ENCODE data around the gene RNF141. TPM values are rescaled to one million over a fixed set of nuclear protein-coding genes. Genes with fewer than 3 reads are reported as not detected.

Gene RNF141
- total RNA-seq, 2 experiments from 2014 or later, result 19.4 to 20.8 TPM

- ChIA-PET CTCF (interaction anchor here (1.4 kb wide), 1 partner anchor 38 kb away, joined by 5 read pairs; the partner anchor contains the start of gene RNF141), POLR2A (no interaction called here)
- Mint-ChIP-seq H3K4me1 (ENCODE audit: low read depth) (no peaks in the 10 kb centered on the region), H3K27ac (no peak overlapping the region), H3K27me3 (no peaks in the 10 kb centered on the region), H3K9me3 (no peaks in the 10 kb centered on the region), H3K36me3 (ENCODE audit: low read depth) (peaks cover 28% of the 10 kb centered on the region), H3K4me3 (no peak overlapping the region)
- intact Hi-C loops (cut with micrococcal nuclease), result no loop called here
- no peak for TF ChIP-seq CTCF (IDR thresholded peaks at IDR 0.05)
- DNase-seq (no peak), ATAC-seq (no peak)
These were observed 38.2 kb downstream of the RNF141 start for GRCh38 chr11:10502770-10503169.

DNA sequence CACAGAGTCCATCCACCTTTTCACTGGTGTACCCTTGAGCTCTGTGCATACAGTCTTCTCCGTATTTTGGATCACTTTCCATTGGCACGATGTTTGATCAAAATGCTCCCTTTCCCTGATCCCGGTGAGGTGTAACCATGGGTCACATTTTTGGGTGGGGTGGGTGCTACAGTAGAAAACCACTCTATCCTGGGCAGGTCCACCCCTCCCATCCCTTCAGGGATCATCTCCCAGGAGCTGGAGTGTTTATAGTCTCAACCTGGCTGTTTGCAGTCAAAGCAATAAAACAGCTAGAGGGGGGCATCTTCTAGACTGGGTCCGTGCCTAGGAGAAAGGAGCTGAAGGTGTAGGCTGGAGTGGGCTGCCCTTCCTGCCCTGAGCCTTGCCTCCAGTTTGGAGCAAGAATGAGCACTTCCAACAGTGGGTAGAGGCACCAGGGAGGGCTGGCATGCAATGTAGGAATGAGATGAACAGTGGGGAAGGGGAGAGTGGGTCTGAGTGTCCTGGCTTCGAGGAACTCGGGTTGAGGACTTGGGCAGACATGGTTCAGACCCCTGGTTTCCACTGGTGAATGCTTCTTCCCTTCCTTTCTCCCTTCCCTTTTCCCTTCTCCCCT lies 38.8 kb downstream of the RNF141 start:
- no peaks in the 10 kb centered on the region for H3K4me1 Mint-ChIP-seq (ENCODE audit: low read depth)
- CTCF ChIA-PET, result interaction anchor here (0.7 to 1.4 kb wide), 2 partner anchors 10 to 39 kb away, joined by 3 to 5 read pairs; partner anchors contain the start of gene RNF141

GRCh38 chr11:10500757-10501684 lies 40.0 kb downstream of the RNF141 start:
- intact Hi-C loops (cut with micrococcal nuclease), result no loop called here
- ATAC-seq (no peak), DNase-seq (no peak)
- POLR2A ChIA-PET, result interaction anchor here (0.6 kb wide), 1 partner anchor 30 kb away, joined by 3 read pairs; no protein-coding TSS in a partner anchor
- Mint-ChIP-seq H3K27ac (no peak overlapping the region), H3K4me1 (ENCODE audit: low read depth) (no peaks in the 10 kb centered on the region), H3K9me3 (no peaks in the 10 kb centered on the region), H3K4me3 (no peak overlapping the region), H3K27me3 (no peaks in the 10 kb centered on the region), H3K36me3 (ENCODE audit: low read depth) (peaks cover 35% of the 10 kb centered on the region)
- no peak for TF ChIP-seq CTCF (IDR thresholded peaks at IDR 0.05)
- CTCF ChIA-PET, result no interaction called here

More for the DNA sequence above, 38.8 kb downstream of the RNF141 start:
- POLR2A ChIA-PET, result no interaction called here
- Mint-ChIP-seq H3K4me3 (no peak overlapping the region), H3K36me3 (ENCODE audit: low read depth) (peaks cover 28% of the 10 kb centered on the region), H3K9me3 (no peaks in the 10 kb centered on the region), H3K27ac (no peak overlapping the region), H3K27me3 (no peaks in the 10 kb centered on the region)
- intact Hi-C loops (cut with micrococcal nuclease), result no loop called here
- ATAC-seq (no peak), DNase-seq (no peak)
- TF ChIP-seq CTCF (IDR thresholded peaks at IDR 0.05), result no peak

- no peak for ATAC-seq
- no peak overlapping the region for H3K4me3 Mint-ChIP-seq
- no peak overlapping the region for H3K27ac Mint-ChIP-seq
- intact Hi-C loops (cut with micrococcal nuclease), result no loop called here
- POLR2A ChIA-PET, result no interaction called here
- no peak for DNase-seq
- H3K9me3 Mint-ChIP-seq, result no peaks in the 10 kb centered on the region
- peaks cover 29% of the 10 kb centered on the region for H3K36me3 Mint-ChIP-seq (ENCODE audit: low read depth)
- CTCF ChIA-PET, result no interaction called here
- no peaks in the 10 kb centered on the region for H3K4me1 Mint-ChIP-seq (ENCODE audit: low read depth)
- no peaks in the 10 kb centered on the region for H3K27me3 Mint-ChIP-seq
- TF ChIP-seq CTCF (IDR thresholded peaks at IDR 0.05), result no peak
These were observed 40.9 kb downstream of the RNF141 start for GRCh38 chr11:10499874-10500601.
